IMR-90 (cell line): ENCODE measurements around the gene SERPINH1.

ENCODE experiments used
- CEBPB ChIP-seq: IDR thresholded peaks from 2 replicates; pipeline ENCODE4 v1.6.1; 2012; ENCODE audit warnings: low read depth, low read length, improper control_type of control experiment
- POLR2A ChIP-seq: IDR thresholded peaks from 2 replicates; pipeline ENCODE4 v1.6.1; 2012; ENCODE audit warnings: mild to moderate bottlenecking, low read depth, low read length
- TF ChIP-seq, protein P1 (sequence below): conservative IDR thresholded peaks from 2 replicates; pipeline ENCODE4 v1.5.1; 2012; ENCODE audit warnings: mild to moderate bottlenecking, low read depth, low read length, improper control_type of control experiment
- TF ChIP-seq, protein P2 (sequence below): fragments of 150-350 bp; IDR thresholded peaks from 2 replicates; pipeline ENCODE4 v1.6.1; 2017; ENCODE audit warnings: mild to moderate bottlenecking, antibody characterized with exemption, low read length, low read depth

DNA sequence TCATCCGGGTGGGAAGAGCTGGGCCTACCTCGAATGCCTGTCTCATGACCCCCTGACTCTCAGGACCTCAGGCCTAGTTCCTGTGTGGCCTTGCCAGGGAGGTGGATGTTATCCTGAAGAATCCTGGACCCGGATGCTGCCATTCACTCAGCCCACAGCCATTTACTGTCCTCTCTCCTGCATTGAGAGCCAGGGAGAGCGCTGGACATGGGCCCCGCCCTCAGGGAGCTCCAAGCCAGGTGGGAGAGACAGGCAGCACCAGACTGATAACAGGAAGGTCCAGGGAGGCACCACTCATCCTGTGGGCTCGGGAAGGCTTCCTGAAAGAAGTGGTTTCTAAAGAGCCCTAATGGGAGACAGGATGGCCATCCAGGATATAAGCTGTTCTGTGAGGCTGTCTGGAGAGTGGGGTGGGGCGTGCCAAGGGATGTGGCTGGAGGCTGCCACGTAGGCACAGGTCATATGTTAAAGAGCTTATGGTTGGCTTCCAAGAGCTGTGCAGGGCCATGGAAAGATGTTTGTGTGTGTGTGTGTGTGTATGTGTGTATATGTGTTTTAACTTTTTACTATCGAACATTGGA, 8.6 kb downstream of the SERPINH1 start:
- TF ChIP-seq, protein P1, sequence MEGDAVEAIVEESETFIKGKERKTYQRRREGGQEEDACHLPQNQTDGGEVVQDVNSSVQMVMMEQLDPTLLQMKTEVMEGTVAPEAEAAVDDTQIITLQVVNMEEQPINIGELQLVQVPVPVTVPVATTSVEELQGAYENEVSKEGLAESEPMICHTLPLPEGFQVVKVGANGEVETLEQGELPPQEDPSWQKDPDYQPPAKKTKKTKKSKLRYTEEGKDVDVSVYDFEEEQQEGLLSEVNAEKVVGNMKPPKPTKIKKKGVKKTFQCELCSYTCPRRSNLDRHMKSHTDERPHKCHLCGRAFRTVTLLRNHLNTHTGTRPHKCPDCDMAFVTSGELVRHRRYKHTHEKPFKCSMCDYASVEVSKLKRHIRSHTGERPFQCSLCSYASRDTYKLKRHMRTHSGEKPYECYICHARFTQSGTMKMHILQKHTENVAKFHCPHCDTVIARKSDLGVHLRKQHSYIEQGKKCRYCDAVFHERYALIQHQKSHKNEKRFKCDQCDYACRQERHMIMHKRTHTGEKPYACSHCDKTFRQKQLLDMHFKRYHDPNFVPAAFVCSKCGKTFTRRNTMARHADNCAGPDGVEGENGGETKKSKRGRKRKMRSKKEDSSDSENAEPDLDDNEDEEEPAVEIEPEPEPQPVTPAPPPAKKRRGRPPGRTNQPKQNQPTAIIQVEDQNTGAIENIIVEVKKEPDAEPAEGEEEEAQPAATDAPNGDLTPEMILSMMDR, result no peak
- TF ChIP-seq, protein P2, sequence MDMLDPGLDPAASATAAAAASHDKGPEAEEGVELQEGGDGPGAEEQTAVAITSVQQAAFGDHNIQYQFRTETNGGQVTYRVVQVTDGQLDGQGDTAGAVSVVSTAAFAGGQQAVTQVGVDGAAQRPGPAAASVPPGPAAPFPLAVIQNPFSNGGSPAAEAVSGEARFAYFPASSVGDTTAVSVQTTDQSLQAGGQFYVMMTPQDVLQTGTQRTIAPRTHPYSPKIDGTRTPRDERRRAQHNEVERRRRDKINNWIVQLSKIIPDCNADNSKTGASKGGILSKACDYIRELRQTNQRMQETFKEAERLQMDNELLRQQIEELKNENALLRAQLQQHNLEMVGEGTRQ, result no peak
- no peak for TF ChIP-seq CEBPB
- TF ChIP-seq POLR2A, result no peak
